NCI-H446 treated with DMSO at 0.1 percent for 48 hours (cell line): ENCODE measurements around the gene SPINT2.

Experiments
- DNase-seq: peaks from one replicate; lab custom pipeline; 2025; lab: John Stamatoyannopoulos, UW

Gene SPINT2

DNA sequence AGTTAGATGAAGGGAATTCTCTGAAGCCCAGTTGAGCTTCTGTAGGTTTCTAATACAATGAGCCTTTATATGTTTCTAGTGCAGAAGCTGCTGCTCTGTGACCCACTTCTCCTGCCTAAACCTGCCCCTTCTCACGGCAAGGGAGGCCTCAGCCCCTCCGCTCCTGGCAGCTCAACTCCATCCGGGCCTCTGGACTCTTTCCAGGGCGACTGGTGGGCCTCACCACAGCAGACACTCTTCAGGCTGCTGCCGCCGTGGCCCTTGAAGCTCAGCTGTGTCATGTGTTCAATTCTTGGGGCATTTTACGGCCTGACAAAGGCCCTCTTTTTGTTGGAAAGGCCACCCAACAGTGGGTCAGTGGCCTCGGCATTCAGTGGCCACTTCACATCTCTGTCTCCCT is 29.7 kb downstream of the SPINT2 start:
- no peak for DNase-seq

GRCh38 chr19:38298821-38299680 is 34.7 kb downstream of the SPINT2 start:
- DNase-seq = no peak

DNA sequence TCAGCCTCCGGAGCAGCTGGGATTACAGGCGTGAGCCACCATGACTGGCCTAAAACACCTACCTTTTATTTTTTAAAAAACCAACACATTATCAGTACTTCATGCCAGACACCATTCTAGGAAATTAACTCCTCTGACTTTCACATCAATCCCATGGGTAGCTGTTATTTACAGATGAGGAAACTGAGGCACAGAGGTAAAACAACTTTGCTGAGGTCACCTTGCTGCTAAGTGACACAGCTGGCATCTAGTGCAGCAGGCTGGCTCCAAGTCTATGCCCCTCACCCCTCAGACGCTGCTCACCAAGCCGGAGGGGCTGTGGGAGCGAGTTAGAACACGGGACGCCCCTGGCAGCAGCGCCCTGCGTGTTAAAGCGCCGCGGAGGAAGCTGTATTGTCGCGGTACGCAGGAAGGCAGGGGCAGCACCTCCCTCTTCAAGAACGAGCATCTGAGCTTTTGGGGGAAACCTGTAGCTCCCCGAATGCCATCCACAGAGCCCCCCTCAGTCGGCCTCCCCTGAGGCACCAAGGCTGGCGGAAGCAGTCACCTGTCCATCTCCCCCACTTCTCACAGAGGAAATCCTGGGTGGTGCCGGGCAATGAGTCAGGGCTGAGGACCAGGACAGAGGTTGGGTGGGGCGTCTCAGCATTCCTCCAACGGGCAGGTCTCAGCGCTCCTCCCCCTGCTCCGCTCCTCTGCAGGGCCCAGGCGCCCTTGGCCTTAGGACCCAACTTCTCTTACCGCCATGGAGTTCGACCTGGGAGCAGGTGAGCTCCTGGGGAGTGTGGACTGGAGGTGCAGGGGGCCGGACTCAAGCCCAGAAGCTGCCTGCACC is 39.4 kb downstream of the SPINT2 start, which contains the start of gene C19orf33:
Gene C19orf33, plus strand, starts transcription at position 735 of the 835 bp plus-strand sequence. Its CDS starts 11 bp downstream, at position 746.
- no peak for DNase-seq

DNA sequence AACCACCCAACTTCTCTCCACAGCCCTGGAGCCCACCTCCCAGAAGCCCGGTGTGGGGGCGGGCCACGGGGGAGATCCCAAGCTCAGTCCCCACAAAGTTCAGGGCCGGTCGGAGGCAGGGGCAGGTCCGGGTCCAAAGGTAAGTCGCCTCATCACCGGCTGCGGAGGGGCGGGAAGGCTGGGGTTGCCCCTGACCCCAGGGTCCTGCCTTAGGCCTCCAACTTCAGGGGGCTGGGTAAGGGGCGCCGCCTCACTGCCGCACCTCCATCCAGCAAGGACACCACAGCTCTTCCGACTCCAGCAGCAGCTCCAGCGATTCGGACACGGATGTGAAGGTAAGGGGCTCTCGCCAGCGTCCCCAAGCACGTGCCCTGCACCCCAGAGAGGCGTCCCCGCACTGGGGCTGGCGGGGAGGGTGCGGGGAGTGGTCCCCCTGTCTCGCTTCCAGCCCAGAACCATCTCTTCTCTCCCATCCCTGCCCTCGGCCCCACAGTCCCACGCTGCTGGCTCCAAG is 40.0 kb downstream of the SPINT2 start:
- no peak for DNase-seq

DNA sequence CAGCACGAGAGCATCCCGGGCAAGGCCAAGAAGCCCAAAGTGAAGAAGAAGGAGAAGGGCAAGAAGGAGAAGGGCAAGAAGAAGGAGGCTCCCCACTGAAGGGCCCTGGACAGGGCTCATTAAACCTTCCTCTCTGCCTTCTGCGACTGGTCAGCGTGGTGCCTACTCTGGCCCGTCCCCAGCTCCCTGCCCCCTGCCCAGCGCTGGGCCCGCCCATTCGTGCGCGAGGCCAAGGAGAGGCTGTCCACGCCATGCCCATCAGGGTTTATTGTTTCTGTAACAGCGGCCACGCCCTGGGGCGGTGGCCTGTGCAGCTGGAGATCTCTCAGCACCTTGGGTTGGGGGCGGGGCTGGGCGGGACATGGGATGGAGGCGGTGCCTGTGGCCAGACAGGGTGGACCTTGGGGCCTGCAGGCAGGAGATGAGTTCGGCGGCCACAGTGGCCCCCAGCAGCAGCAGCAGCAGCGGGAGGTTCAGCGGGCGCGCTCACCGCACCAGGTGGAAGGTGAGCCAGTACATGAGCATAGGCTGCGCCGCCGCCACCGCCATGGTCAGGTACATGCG is 40.6 kb downstream of the SPINT2 start:
- no peak for DNase-seq

- DNase-seq = no peak
Measured at GRCh38 chr19:38306236-38306635, 41.9 kb downstream of the SPINT2 start.

GRCh38 chr19:38307076-38307475 is 42.7 kb downstream of the SPINT2 start:
- DNase-seq = no peak

DNA sequence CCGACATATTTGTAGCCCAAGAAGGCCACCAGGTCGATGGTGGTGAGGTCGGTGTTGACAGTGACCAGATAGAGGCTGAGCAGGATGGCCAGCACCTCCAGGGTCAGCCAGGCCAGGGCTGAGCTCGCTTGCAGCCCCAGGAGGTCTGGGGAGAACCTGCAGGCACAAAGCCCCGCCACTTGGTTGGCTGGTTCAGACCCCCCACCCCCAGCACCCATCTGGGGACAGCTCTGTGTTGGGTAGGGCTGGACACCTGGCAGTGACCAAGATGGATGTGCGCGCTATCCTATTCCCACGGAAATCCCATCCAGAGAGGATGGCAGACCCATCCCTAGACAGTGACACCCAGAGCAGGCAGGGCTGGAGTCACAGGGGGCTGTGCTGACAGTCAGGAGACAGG is 43.2 kb downstream of the SPINT2 start:
- DNase-seq = no peak

DNA sequence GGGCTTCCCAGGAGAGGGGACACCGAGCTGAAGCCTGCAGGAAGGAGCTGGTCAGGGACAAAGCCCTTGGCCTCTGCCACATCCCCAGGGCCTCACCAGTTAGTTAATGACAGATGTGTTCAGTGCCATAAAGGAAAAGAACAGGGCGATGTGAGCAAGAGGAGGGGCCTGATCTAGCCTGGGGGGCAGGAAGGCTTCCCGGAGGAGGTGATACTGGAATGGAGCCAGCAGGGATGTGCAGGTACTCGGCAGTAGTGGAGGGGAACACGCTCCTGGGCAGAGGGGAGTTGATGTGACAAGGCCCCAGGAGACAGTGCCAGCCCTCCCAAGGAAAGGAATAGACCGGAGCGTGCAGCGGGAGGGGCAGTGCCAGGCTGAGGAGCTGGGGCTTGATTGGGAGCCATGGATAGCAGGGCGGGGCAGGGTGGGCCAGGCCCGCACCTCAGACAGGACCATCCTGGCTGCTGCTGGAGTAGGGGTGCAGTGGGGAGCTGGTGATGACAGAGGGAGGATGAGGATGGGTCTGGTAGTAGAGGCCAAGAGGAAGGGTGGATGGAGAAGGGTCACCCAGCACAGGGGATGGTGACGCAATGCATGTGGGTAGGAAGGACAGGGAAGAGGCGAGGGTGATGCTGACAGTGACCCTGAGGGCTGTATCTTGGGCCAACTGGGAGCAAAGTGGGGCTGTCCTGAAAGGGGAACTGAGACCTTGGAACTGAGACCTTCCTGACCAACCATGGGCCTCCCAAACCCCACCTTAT is 43.8 kb downstream of the SPINT2 start:
- DNase-seq = no peak

DNA sequence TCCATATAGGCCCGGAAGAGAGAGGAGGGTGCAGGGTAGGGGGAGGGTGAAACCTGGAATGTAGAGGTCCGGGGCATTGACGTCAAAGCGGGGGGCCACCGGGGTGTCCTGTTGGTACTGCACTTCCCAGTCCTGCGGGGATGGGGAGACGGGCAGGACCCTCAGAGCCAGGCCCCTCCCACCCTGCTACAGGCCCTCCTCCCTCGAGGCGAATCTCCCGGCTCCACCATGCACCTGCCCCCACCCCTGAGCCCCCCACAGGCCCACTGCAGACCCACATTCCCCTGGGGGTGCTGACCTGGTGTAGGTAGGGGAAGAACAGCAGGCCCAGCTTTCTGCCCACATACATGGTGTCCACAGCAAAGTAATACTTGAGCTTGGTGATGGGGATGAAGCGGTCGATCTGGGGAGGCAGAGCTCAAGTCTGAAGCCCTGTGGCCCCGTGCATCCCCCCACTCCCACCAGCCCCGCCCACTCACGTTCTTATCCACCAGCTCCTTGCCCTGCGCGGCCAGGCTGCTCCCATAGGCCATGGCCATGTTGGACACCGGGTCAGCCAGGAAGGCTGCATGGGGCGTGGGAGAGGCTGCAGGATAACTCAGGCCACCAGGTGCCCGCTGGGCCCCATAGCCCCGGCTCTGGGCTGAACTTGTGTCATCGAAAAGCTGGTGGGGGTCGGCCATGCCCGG is 44.7 kb downstream of the SPINT2 start:
- no peak for DNase-seq

GRCh38 chr19:38309615-38310278 is 45.4 kb downstream of the SPINT2 start:
- DNase-seq = no peak

DNA sequence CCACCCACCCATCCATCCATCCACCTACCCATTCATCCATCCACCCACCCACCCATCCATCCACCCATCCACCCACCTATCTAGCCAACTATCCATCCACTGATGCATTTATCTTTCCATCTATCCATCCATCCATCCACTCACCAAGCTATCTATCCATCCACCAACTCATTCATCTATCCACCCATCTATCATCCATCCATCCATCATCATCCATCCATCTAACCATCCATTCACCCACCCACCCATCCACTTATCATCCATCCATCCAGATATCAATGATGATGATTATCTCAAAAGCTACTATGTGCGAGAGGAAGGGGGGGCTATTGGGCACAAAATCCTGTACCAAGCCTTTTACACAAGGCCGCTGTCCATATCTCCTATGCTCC is 45.9 kb downstream of the SPINT2 start:
- DNase-seq = no peak

GRCh38 chr19:38310986-38311385 is 46.6 kb downstream of the SPINT2 start:
- no peak for DNase-seq

DNA sequence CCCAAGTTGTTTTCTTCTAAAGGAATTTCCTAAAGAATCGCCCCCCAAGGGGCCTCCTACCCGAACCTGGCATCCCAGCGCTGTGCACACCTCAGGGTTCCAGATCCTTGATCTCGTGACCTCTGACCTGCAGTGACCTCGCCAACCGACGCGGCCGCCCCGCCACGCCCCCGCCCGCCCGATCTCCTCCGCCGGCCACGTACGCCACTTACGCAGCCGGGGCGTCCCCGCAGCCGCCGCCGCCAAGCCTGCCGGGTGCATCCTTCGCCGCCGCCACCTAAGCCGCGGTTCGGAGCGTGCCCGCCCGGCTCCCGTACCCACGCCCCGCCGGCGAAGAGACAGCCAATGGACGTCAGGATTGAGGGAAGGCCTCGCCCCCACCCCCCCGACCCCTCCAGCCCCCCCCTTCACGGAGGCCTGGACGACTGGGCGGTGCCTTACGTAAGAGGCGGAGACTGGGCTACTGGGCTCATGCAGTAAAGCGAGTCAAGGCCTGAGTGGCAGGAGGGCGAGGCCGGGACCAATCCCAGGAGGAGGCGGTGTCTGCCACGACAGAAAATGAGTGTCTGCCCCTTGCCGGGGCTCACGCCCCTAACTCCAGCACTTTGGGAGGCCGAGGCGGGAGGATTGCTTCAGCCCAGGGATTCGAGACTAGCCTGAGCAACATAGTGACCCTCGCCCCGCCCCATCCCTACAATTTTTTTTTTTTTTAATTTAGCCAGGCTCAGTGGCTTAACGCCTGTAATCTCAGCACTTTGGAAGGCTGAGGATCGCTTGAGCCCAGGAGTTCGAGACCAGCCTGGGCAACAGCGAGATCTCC is 51.5 kb downstream of the SPINT2 start, which contains the start of gene YIF1B:
Gene YIF1B, minus strand, starts transcription at position 291 of the 820 bp plus-strand sequence. Its CDS starts 30 bp downstream, at position 261.
- DNase-seq = peak; percentile 98

DNA sequence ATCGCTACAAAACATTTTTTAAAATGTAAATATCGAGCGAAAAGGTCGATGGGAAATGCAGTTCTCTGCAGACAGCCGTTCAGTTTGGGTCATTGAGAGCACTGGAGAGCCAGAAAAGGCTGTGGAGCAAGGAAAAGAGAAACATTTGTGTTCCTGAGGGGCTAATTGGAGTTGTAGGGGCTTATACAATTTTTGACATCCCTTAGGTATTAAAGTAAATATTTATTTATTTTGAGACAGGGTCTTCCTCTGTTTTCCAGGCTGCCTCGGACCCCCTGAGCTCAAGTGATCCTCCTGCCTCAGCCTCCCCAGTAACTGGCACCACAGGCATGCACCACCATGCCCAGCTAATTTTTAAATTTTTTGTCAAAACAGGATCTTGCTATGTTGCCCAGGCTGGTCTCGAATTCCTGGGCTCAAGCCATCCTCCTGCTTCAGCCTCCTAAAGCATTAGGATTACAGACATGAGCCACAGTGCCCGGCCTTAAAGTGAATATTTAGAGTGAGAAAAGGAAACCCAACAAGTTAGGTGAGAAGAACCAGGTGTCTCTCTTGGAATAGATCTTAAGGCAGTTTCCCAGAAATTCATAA is 52.2 kb downstream of the SPINT2 start:
- no peak for DNase-seq

DNA sequence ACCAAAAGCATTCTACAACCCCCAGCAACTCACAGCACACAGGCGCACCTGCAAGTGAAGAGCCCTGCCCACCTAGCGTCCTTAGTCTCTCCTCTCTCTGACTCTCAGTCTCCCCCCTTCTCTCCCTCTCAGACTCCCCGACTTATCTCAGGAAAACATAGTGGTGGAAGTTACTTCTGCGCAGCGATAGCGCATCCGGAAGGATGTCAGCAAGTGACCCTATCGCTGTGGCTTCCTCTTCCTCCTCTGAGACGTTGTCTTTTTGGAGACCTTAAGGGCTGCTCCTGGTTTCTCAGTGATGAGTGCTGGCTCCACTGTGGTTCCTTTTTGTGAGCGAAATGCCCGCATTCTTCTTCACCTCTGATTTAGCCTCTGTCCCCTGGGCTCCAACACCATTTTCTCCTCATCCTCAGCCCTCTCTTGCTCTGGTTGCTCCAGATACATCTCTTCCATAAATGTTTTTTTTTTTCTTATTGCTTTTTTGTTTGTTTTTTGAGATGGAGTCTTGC is 52.8 kb downstream of the SPINT2 start:
- no peak for DNase-seq

DNA sequence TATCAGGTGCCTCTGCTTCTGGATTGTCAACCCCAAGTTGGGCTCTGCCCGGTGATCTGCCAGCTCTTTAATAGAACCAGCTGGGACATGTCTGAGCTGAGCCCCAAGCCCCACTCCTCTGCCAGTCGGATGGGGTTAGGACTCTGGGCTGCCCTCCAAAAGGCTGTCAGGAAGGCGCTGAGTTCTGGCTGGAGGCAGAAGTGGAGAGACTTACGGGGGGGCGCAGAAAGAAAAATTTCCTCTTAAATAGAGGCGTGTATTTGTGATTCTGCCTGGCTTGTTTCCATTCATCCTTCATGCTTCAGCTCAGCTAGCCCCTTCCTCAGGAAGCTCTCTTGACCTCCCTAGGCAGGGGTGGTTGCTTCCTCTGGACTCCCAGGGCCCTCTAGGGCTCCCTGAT is 54.3 kb downstream of the SPINT2 start:
- DNase-seq = peak; percentile 62

- no peak for DNase-seq
Measured at GRCh38 chr19:38319421-38320258, 55.3 kb downstream of the SPINT2 start, which contains the start of gene KCNK6. Gene KCNK6, plus strand, starts transcription at chr19:38319845. Its CDS starts 106 bp downstream, at chr19:38319951.
